Hematopoietic multipotent progenitor cell treated with erythropoietin and hydrocortisone succinate and interleukin-3 and kit ligand, for 8 days (in vitro differentiated cells): ENCODE measurements around the gene BEX1.
"Not testable (repeated sequence)": the region's sequence is repeated elsewhere in the genome, so short reads cannot be mapped to it uniquely, and the experiment has no call there.

Experiments used
- DNase-seq: peaks from one replicate; pipeline ENCODE4 v3.0.0-alpha.2; 2015

BEX1 gene

GRCh38 chrX:103063918-103064434, at the start of gene BEX1:
BEX1 (minus strand) TSS chrX:103064171; CDS start chrX:103063274, 897 bp downstream.
- DNase-seq = peak; percentile 5

GRCh38 chrX:103109497-103109896, 45.5 kb upstream of the BEX1 start:
- not testable (repeated sequence) for DNase-seq

- DNase-seq = no peak
Measured at GRCh38 chrX:103107836-103108235, 43.9 kb upstream of the BEX1 start.

DNA sequence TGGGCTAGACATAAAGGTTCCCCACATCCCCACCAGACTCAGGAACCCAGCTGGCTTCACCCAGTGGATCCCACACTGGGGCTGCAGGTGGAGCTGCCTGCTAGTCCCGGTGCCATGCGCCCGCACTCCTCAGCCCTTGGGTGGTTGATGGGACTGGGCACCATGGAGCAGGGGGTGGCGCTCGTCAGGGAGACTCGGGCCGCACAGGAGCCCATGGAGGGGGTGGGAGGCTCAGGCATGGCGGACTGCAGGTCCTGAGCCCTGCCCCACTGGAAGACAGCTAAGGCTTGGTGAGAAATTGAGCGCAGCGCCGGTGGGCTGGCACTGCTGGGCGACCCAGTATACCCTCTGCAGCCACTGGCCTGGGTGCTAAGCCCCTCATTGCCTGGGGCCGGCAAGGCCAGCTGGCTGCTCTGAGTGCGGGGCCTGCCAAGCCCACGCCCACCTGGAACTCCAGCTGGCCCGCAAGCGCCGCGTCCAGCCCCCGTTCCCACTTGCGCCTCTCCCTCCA, 43.3 kb upstream of the BEX1 start:
- not testable (repeated sequence) for DNase-seq

DNA sequence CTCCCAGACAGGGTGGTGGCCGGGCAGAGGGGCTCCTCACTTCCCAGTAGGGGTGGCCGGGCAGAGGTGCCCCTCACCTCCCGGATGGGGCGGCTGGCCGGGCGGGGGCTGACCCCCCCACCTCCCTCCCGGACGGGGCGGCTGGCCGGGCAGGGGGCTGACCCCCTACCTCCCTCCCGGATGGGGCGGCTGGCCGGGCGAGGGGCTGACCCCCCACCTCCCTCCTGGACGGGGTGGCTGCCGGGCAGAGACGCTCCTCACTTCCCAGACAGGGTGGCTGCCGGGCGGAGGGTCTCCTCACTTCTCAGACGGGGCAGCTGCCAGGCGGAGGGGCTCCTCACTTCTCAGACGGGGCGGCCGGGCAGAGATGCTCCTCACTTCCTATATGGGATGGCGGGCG, 40.4 kb upstream of the BEX1 start:
- not testable (repeated sequence) for DNase-seq

DNA sequence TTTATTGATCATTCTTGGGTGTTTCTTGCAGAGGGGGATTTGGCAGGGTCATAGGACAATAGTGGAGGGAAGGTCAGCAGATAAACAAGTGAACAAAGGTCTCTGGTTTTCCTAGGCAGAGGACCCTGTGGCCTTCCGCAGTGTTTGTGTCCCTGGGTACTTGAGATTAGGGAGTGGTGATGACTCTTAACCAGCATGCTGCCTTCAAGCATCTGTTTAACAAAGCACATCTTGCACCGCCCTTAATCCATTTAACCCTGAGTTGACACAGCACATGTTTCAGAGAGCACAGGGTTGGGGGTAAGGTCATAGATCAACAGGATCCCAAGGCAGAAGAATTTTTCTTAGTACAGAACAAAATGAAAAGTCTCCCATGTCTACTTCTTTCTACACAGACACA, 39.9 kb upstream of the BEX1 start:
- not testable (repeated sequence) for DNase-seq

DNA sequence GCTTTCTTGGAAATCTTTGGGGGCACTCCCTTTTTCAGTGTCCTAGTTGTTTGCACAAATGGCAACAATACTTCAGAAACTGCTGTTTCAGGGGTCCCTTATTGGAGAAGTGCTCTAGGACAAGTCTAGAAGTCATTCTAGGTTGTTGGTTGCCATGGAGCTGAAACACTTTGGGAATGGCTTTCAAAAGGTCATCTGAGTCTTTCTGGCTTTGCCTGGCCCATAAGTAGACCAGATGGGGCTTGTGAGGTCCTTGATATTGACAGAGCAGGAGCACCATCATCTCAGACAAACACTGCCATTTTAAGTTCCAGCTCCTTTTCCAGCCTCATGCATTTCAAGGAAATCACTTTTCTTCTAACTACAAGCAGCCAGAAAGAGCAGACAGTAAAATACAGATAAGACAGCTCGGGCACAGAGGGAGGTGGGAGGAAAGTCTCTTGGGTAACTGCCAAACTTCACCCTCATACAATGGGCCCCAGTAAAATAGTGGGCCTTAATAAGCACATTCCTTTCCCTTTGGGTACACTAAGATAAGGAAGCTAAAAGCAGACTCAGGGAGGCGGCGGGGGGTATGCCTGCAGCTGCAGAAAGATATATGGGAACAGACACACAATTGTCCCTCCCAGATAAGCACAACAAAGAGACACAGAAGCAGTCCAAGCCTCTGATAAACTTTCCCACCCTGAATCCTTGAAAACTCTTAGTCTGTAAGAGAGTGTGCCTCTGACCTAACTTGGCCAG, 37.5 kb upstream of the BEX1 start:
- peak; percentile 95 for DNase-seq

- DNase-seq = no peak
Measured at GRCh38 chrX:103100484-103100883, 36.5 kb upstream of the BEX1 start.

DNA sequence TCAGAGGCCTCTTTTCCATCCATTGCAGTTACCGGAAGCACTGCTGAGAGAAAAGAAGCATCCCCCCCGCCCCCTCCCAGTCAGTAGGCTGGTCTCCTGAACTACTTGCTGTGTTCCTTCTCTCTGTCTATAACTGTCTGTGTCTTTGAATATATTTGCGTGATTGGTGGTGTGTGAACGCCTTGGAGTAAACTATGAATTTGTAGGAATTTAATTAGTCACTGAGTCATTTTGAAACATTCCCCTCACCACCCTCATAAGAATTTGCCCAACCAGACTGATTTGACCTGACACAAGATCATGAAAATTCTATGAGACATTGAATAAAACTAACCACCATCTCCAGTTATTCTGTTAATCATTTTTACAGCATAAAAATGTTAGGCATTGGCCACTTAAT, 35.7 kb upstream of the BEX1 start:
- DNase-seq = no peak

GRCh38 chrX:103098488-103098887, 34.5 kb upstream of the BEX1 start:
- DNase-seq = peak; percentile 84

DNA sequence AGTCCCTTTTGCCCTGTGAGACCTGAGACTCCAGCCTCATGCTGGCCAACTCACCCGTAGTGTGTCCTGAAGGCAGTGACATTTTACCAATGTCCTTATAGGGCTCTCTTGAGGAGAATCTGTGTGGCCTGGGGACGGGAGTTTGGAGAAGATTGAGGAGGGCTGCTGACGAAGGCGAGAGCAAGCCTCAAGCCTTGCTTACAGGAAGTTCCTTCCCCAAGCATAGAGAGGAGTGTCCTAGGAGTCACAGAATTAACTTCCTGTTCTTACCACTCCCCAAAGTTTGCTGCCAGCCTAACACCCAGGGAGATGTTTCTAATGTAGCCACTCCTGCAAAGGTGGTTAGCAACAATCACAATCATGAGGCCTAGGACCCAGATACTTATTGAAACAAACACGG, 29.0 kb upstream of the BEX1 start, which contains the start of gene NXF3:
Gene NXF3, minus strand, starts transcription at position 202 of the 400 bp plus-strand sequence. Its CDS starts 120 bp downstream, at position 82.
- DNase-seq = peak; percentile 16

DNA sequence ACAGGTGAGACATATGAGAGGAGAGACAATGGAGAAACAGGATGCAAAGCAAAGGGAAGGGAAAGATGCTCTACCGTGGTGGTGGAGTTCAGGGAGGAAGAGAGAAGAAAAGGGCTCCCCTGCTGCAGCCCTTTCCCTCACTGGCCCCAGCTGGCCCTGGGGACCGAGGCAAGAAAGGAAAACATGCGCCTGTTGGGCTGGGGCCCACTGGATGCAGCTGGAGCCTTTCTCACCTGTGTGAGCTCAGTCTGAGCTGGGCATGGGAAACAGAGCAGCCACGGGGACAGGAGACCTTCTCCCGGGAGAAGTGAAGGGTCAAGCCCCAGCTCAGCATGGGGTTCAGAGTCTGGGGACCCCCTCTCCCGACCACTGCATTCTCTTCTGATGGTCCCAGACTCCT, 17.1 kb upstream of the BEX1 start:
- DNase-seq = no peak

DNA sequence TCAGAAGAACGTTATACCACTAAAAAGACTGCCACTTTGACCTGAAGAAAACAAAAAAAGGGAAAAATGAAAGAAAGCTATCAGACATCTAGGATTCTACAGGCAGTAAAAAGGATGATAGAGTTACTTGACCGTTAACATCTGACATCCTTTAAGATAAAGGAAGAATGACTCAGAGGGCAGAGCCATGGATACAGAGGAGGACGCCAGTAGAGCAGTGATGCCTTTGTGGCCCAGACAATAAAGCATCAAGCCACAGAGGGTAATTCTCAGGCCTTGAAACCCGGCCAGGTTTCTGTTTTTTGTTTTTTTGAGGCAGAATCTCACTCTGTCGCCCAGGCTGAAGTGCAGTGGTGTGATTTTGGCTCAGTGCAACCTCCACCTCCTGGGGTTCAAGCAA, 9.5 kb upstream of the BEX1 start:
- DNase-seq = no peak

GRCh38 chrX:103066606-103067005, 2.6 kb upstream of the BEX1 start:
- DNase-seq = no peak

GRCh38 chrX:103063191-103063845, 653 bp downstream of the BEX1 start:
- peak; percentile 25 for DNase-seq

DNA sequence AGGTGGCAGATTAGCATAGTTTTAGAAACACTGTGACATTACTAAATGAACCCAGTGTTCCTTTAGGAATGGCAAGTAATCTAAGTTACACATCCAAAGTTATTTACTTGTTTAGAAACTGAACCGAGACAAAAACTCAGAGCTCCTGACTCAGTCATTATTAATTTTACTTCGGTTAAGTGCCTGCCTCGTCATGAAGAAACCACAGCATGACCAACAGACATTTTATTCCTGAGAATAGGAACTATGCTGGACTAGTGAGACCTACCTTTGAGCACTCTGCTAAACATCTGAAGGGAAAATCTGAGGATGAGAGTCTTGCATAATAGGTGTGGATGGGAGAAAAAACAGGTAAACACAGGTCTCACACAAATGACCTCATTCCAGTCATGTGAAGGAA, 2.5 kb downstream of the BEX1 start:
- no peak for DNase-seq

- DNase-seq = no peak
Measured at GRCh38 chrX:103056902-103057301, 7.1 kb downstream of the BEX1 start.

DNA sequence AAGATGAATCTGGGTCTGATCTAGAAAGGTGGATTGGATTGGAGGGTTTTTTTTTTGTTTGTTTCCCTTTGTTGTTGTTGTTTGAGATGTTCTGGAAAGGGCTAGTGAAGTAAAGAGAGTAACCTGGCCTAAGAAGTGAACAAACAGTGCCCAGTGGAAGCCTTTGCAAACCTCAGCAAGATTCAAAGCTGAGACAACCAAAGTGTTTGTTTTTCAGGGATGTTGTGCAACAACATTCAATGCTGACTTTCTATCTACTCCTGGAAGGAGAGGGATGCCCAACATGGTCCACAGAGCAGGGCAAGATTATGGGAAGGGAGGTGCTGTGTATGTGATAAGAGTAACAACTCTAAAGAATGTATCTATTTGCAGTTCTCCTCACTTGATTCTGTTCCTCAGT, 11.3 kb downstream of the BEX1 start:
- no peak for DNase-seq

DNA sequence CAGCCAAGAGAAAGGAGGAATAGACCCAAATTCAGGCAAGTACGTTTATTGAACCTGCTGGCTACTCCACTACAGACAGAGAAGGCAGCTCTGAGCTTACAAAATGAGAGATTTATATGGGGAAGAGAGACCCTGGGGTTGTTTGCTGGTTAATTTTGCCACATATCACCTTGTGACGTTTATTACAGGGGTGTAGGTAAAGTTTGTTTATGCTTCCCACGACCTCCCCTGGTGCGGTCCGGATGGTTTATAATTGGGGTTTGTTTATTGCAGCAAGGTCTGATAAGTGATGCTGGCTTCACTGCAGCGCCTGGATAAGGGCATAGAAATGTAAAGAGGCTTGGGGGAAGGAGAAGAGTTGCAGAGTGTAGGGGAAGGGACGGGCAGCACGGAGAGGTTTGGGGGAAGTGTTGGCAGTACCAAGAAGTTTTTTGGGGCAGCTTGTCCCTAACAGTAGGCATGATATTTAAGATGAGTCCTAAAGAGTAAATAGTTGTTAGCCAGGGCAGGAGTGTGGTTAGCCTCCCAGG, 12.6 kb downstream of the BEX1 start:
- DNase-seq = no peak

DNA sequence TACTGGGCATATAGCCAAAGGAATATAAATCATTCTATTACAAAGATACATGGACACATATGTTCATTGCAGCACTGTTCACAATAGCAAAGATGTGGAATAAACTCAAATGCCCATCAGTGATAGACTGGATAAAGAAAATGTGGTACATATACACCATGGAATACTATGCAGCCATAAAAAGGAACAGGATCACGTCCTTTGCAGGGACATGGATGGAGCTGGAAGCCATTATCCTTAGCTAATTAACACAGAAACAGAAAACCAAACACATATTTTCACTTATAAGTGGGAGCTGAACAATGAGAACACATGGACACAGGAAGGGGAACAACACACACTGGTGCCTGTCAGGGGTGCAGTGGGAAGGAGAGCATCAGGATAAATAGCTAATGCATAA, 30.6 kb downstream of the BEX1 start:
- DNase-seq = not testable (repeated sequence)

DNA sequence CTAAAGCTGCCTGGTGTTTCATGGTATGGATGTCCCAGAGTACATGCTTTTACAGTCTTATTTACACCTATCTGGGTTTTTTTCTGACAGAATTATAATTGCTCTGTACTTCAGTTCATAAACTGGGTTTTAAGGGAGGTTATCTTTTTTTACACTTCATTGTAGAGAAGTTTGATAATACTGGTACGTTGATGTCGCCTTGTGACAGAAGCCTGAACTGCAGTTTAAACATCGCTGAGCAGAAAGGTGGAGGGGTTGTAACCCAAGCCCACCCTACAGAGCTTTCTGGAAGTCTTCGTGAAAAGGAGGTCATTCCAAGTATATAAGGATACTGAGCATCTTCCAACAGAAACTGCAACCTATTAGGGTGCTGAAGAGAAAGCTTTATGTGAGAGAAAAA, 46.4 kb downstream of the BEX1 start:
- no peak for DNase-seq

DNA sequence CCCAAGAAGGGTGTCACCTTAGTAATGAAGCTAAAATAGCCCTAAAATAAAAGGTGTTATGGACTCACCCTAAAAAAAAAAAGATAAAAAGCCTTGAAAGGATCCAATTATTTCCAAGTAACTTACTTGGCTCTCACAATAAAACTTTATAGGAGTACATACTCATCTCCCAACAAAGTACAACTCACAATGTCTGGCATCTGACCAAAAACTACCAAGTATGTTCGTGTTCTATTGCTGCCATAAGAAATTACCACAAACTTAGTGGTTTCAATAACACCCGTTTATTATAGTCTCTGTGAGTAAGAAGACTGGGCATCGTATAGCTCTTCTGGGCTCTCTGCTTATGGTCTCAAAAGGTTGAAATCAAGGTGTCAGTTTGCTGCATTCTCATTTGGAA, 51.0 kb downstream of the BEX1 start:
- no peak for DNase-seq
